ENCODE measurements around the gene MOB1B. TPM values are rescaled to one million over a fixed set of nuclear protein-coding genes. Genes with fewer than 3 reads are reported as not detected.
"Not testable (repeated sequence)": the region's sequence is repeated elsewhere in the genome, so short reads cannot be mapped to it uniquely, and the experiment has no call there.

The MOB1B gene
- total RNA-seq, 2 donors from 2014 or later = 11.0 to 15.6 TPM

DNA sequence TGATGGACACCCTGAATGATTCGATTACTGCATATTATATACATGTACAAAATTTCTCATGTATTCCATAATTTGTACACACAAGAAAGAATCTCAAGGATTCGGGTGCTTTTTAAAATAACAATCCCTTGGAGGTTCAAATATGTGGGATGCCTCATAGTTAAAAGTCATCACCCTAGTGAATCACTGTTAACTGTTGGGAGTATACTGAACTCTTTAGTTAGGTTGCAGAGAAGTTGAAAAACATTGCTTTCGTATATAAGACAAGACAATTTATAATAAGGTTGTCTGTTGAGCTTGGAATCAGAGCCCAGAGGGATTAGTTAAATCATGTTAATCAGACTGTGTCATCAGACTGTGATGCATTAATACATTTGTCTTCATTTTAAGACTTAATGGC, 106.9 kb downstream of the MOB1B start:
- DNase-seq = no peak
- intact Hi-C loops (cut with DNase I) = loop anchor here (5.0 kb wide), 1 partner anchor 357 kb away; no protein-coding TSS in a partner anchor
- H3K9me3 ChIP-seq = no peaks in the 10 kb centered on the region
- H3K4me1 ChIP-seq = no peaks in the 10 kb centered on the region
- no peaks in the 10 kb centered on the region for H3K27me3 ChIP-seq
- H3K4me3 ChIP-seq = no peak overlapping the region
- TF ChIP-seq, protein P1, sequence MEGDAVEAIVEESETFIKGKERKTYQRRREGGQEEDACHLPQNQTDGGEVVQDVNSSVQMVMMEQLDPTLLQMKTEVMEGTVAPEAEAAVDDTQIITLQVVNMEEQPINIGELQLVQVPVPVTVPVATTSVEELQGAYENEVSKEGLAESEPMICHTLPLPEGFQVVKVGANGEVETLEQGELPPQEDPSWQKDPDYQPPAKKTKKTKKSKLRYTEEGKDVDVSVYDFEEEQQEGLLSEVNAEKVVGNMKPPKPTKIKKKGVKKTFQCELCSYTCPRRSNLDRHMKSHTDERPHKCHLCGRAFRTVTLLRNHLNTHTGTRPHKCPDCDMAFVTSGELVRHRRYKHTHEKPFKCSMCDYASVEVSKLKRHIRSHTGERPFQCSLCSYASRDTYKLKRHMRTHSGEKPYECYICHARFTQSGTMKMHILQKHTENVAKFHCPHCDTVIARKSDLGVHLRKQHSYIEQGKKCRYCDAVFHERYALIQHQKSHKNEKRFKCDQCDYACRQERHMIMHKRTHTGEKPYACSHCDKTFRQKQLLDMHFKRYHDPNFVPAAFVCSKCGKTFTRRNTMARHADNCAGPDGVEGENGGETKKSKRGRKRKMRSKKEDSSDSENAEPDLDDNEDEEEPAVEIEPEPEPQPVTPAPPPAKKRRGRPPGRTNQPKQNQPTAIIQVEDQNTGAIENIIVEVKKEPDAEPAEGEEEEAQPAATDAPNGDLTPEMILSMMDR (IDR thresholded peaks at IDR 0.05) = no peak
- no peak overlapping the region for H3K9ac ChIP-seq (ENCODE audit: low read depth in 2 of 2, low read length in 2 of 2)
- no peak overlapping the region for H3K27ac ChIP-seq
- no peaks in the 10 kb centered on the region for H3K36me3 ChIP-seq

DNA sequence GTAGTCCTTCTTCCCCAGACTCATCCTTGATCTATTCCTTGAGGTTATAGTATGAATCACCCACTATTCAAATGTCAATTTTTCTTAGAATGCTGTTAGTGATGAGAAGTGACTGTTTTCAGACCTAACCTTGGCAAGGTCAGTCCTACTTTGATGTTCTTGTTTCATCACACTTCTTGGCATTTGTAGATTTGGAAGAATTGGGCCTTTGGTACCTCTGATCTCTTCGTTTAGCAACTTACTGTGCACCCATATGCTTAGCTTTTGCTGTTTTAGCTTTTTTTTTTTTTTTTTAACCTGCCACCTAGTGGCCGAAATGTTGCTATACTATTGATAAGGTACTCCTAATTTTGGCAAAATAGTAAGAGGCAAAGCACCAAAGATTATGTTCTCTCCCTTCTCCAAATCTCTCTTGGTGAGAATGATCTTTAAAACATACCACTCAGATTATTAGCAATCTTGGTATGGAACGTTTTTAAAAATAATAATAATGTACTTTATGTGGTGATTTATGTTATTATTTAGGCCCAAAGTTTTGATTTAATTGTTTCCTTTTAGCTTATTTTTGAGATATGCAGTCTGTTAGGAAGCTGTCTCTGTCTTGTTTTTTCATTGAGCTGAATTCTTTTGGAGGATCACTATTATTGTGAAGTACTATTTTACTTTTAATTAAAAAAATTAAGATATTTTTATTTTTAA, 107.9 kb downstream of the MOB1B start:
- no peaks in the 10 kb centered on the region for H3K4me1 ChIP-seq
- H3K9ac ChIP-seq (ENCODE audit: low read depth in 2 of 2, low read length in 2 of 2) = no peak overlapping the region
- no peaks in the 10 kb centered on the region for H3K27me3 ChIP-seq
- no peak for DNase-seq
- H3K4me3 ChIP-seq = no peak overlapping the region
- intact Hi-C loops (cut with DNase I) = loop anchor here (5.0 kb wide), 1 partner anchor 358 kb away; no protein-coding TSS in a partner anchor
- H3K36me3 ChIP-seq = no peaks in the 10 kb centered on the region
- TF ChIP-seq, protein P1 (IDR thresholded peaks at IDR 0.05) = peak; percentile 54
- no peaks in the 10 kb centered on the region for H3K9me3 ChIP-seq
- H3K27ac ChIP-seq = no peak overlapping the region

DNA sequence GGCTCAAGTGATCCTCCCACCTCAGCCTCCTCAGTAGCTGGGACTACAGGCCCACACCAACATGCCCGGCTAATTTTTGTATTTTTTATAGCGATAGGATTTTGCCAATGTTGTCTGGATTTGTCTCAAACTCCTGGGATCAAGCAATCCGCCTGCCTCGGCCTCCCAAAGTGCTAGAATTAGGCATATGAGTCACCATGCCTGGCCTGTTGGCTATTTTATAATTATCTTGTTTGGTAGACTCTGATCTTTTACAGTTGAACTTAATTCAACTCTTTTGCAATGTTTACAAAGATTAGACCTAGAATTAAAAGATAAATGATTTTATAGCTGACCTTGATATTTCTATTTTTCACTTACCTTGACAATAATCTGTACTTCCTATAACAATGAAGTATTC, 109.3 kb downstream of the MOB1B start:
- no peaks in the 10 kb centered on the region for H3K36me3 ChIP-seq
- no peak overlapping the region for H3K27ac ChIP-seq
- H3K27me3 ChIP-seq = no peaks in the 10 kb centered on the region
- H3K9ac ChIP-seq (ENCODE audit: low read depth in 2 of 2, low read length in 2 of 2) = no peak overlapping the region
- H3K4me3 ChIP-seq = no peak overlapping the region
- no peak for DNase-seq
- H3K4me1 ChIP-seq = no peaks in the 10 kb centered on the region
- no peaks in the 10 kb centered on the region for H3K9me3 ChIP-seq
- intact Hi-C loops (cut with DNase I) = no loop called here
- TF ChIP-seq, protein P1 (IDR thresholded peaks at IDR 0.05) = no peak

DNA sequence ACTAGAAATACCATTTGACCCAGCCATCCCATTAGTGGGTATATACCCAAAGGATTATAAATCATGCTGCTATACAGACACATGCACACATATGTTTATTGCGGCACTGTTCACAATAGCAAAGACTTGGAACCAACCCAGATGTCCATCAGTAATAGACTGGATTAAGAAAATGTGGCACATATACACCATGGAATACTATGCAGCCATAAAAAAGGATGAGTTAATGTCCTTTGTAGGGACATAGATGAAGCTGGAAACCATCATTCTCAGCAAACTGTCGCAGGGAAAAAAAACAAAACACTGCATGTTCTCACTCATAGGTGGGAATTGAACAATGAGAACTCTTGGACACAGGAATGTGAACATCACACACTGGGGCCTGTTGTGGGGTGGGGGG, 115.2 kb downstream of the MOB1B start:
- H3K4me1 ChIP-seq; DNase-seq; H3K4me3 ChIP-seq; H3K36me3 ChIP-seq; H3K27me3 ChIP-seq; H3K9ac ChIP-seq (ENCODE audit: low read depth in 2 of 2, low read length in 2 of 2); H3K9me3 ChIP-seq; H3K27ac ChIP-seq; intact Hi-C loops (cut with DNase I): not testable (repeated sequence)

DNA sequence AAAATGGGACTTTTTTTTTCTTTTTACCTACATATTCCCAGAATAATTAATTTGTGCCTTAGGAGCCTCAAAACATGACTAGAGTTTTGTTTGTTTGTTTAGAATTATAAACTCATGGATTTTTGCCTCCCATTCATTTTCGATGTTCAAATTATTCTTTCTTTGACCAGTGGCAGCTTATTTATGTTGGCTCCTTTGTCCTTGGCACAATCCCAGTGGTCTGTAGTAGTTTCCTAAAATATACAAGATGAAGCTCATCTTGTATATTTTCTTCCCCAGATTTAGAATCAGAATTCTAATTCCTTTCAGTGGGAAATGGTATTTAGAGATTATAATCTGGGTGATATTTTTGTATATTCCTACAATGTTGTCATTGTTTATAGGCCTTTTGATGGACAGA, 118.4 kb downstream of the MOB1B start:
- H3K4me3 ChIP-seq = no peak overlapping the region
- H3K4me1 ChIP-seq = no peaks in the 10 kb centered on the region
- no peak for DNase-seq
- intact Hi-C loops (cut with DNase I) = no loop called here
- TF ChIP-seq, protein P1 (IDR thresholded peaks at IDR 0.05) = no peak
- no peaks in the 10 kb centered on the region for H3K36me3 ChIP-seq
- no peak overlapping the region for H3K27ac ChIP-seq
- H3K9ac ChIP-seq (ENCODE audit: low read depth in 2 of 2, low read length in 2 of 2) = no peak overlapping the region
- no peaks in the 10 kb centered on the region for H3K9me3 ChIP-seq
- H3K27me3 ChIP-seq = no peaks in the 10 kb centered on the region

DNA sequence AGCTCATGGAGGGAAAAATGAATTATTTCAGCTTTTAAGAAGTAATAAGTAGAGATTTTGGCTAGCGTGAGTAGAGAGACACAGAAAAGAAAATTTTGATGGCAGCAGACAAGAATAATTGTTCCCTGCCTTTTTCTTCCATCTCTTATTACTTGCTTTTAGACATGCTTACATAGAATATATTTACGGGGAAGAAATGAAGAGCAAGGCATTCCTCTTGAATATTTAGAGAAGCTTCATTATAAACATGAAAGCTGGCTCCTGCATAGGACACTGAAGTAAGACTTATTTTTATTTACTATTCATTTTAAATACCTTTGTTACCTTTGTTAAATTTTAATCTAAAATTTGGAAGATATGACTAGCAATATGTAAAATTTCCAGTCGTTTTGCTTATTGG, 123.5 kb downstream of the MOB1B start:
- H3K9ac ChIP-seq (ENCODE audit: low read depth in 2 of 2, low read length in 2 of 2) = no peak overlapping the region
- H3K4me1 ChIP-seq = no peaks in the 10 kb centered on the region
- H3K27me3 ChIP-seq = no peaks in the 10 kb centered on the region
- H3K9me3 ChIP-seq = no peaks in the 10 kb centered on the region
- no peak for DNase-seq
- H3K4me3 ChIP-seq = no peak overlapping the region
- H3K27ac ChIP-seq = no peak overlapping the region
- intact Hi-C loops (cut with DNase I) = no loop called here
- no peaks in the 10 kb centered on the region for H3K36me3 ChIP-seq
- TF ChIP-seq, protein P1 (IDR thresholded peaks at IDR 0.05) = no peak

Measured in colonic mucosa (tissue), 4 donors.